ENCODE results near the gene TMEM161A. TPM values are rescaled to one million over a fixed set of nuclear protein-coding genes. Genes with fewer than 3 reads are reported as not detected.

Gene TMEM161A
- total RNA-seq, 4 donors from 2014 or later = 16.7 to 24.5 (median 20.1) TPM

DNA sequence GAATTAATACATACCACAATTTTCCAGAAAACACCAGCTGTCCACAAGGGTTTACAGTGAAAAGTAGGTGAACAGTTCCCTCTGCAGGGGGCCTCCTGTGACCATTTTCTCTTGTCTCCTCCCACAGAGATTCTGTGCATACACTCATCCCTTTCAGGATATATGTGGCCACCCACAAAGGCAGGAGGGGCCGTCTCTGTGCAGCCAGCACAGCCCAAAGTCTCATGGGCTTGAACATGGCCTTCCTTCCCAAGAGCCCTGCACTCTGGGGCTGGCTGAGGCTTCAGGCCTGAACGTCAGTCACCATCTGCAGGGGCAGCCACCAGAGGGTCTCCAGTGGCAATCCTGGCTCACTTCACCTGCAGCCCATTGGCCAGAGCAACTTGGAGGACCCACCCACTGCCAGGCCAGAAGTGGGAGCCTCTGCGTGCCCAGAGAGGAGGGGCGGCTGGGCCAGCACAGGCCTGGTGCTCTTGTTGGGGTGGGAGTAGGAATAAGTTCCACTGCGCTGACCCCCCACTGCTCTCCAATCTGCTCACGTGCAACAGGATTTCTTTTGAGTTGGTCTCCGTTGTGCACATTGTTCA, 25.1 kb downstream of the TMEM161A start:
- Histone ChIP-seq H3K27me3 (peaks cover 14% of the 10 kb centered on the region), H3K36me3 (peaks cover 0 to 9% of the 10 kb centered on the region in 2 donors), H3K9me3 (no peaks in the 10 kb centered on the region), H3K27ac (no peak overlapping the region), H3K4me3 (no peak overlapping the region), H3K4me1 (peaks cover 0 to 13% (median 3%) of the 10 kb centered on the region in 3 donors)
- TF ChIP-seq POLR2A (IDR thresholded peaks at IDR 0.05) = no peak
- TF ChIP-seq POLR2AphosphoS5 (IDR thresholded peaks at IDR 0.05) = no peak
- no peak for TF ChIP-seq EP300 (IDR thresholded peaks at IDR 0.05)
- TF ChIP-seq, protein P1, sequence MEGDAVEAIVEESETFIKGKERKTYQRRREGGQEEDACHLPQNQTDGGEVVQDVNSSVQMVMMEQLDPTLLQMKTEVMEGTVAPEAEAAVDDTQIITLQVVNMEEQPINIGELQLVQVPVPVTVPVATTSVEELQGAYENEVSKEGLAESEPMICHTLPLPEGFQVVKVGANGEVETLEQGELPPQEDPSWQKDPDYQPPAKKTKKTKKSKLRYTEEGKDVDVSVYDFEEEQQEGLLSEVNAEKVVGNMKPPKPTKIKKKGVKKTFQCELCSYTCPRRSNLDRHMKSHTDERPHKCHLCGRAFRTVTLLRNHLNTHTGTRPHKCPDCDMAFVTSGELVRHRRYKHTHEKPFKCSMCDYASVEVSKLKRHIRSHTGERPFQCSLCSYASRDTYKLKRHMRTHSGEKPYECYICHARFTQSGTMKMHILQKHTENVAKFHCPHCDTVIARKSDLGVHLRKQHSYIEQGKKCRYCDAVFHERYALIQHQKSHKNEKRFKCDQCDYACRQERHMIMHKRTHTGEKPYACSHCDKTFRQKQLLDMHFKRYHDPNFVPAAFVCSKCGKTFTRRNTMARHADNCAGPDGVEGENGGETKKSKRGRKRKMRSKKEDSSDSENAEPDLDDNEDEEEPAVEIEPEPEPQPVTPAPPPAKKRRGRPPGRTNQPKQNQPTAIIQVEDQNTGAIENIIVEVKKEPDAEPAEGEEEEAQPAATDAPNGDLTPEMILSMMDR (IDR thresholded peaks at IDR 0.05) = no peak
- no peak for ATAC-seq
- 57% methylated on average over 1 of the region's 7 CpGs; no CpG with 5 or more reads in 1 of the 2 donors for WGBS, 2 donors (ENCODE audit: low coverage in 1 of 2)

DNA sequence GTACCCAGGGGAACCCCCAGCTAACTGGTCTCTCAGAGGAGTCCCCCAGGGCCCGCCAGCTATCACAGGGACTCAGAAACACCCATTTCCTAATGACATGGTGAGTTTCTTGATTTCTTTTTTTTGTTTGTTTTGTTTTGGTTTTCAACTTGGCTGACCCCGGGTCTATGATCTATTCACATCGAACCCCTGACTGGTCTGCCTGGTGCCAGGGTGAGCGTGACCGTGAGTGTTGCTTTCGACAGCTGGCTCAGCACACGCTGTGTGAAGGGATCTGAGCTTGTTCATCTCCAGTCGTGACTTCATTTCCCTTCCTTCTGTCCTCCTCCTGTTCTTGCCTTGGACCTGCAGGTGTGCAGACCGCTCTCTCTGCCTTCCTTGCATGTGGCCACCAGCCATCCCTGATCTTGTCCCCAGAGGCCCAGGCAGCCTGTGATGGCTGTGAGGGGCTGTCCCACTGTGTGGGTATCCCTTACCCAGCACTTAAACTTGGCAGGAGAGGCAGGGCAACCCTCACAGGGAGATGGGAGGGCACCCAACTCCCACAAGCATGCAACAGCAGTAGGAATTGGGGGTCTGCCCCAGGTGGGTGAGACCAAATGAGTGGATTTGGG, 26.2 kb downstream of the TMEM161A start:
- Histone ChIP-seq H3K4me1 (peaks cover 0 to 13% (median 3%) of the 10 kb centered on the region in 3 donors), H3K4me3 (no peak overlapping the region), H3K27ac (no peak overlapping the region), H3K27me3 (peaks cover 14% of the 10 kb centered on the region), H3K9me3 (no peaks in the 10 kb centered on the region), H3K36me3 (peaks cover 0 to 20% of the 10 kb centered on the region in 2 donors)
- ATAC-seq = no peak
- WGBS, 2 donors (ENCODE audit: low coverage in 1 of 2) = 51 to 83% methylated on average over 2 to 8 of the region's 9 CpGs
- TF ChIP-seq EP300 (IDR thresholded peaks at IDR 0.05) = no peak

DNA sequence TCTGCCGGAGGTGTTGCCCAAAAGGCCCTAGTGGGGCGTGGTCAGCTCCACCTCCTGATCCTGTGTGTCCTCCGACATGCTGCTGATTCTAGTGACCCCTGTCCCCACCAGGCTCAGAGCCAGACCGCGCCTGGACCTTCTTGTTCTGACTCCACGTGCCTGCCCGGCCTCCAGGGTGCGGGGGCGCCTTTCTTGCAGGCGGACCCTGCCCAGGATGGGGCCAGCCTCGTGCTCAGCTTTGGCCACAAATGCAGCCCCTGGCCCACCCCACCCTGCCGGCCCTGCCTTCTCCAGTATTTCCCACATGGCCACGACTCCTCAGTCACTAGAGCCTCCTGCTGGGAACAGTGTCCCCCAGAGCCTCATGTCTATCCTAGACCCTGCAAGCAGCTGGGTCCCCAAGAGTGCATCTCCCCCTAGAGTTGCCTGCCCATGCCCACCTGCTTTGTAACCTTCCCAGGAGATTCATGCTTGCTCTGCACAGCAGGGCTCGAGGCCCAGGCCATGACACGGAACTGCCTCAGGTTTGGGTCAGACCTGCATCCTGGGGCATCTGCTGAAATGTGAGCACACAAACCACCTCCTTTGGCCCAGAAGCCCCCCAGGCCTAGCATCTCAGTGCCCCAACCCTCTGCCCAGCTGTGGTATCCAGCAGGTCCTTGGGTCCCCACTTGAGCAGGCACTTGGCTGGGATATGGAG, 27.0 kb downstream of the TMEM161A start:
- TF ChIP-seq EP300 (IDR thresholded peaks at IDR 0.05) (no peak), POLR2AphosphoS5 (IDR thresholded peaks at IDR 0.05) (no peak), POLR2A (IDR thresholded peaks at IDR 0.05) (no peak)
- TF ChIP-seq, protein P1 (IDR thresholded peaks at IDR 0.05) = no peak
- 72% methylated on average over 3 of the region's 15 CpGs; no CpG with 5 or more reads in 1 of the 2 donors for WGBS, 2 donors (ENCODE audit: low coverage in 1 of 2)
- Histone ChIP-seq H3K4me3 (no peak overlapping the region), H3K9me3 (no peaks in the 10 kb centered on the region), H3K4me1 (peaks cover 0 to 13% (median 3%) of the 10 kb centered on the region in 3 donors), H3K27me3 (peaks cover 14% of the 10 kb centered on the region), H3K27ac (no peak overlapping the region), H3K36me3 (peaks cover 0 to 21% of the 10 kb centered on the region in 2 donors)
- ATAC-seq = no peak

DNA sequence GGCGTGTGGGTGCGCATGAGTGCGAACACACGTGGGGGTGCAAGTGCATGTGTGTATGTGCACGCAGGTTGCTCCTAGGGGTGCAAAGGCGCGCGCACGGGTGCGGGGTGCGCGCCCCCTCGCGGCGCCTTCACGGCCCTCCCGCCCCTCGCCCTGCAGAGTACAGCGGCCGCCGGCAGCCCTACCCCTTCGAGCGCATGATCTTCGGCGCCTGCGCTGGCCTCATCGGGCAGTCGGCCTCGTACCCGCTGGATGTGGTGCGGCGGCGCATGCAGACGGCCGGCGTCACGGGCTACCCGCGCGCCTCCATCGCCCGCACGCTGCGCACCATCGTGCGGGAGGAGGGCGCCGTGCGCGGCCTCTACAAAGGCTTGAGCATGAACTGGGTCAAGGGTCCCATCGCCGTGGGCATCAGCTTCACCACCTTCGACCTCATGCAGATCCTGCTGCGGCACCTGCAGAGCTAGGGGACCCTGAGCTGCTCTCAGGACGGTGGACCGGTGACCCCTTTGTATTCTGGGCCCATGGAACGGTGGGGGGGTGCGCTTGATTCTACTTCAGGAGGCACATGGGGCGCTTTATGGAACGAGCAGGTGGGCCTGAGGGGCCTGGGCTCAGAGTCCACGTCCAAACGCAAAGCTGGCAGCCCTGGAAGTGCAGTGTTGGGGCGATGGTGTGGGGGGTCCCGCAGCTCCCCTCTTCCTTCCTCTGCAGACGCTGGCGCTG, 27.7 kb downstream of the TMEM161A start:
- Histone ChIP-seq H3K4me1 (peaks cover 0 to 20% (median 3%) of the 10 kb centered on the region in 3 donors), H3K4me3 (peak overlapping the region in 1 of 2 donors; percentile 12), H3K9me3 (no peaks in the 10 kb centered on the region), H3K36me3 (peaks cover 0 to 21% of the 10 kb centered on the region in 2 donors), H3K27ac (no peak overlapping the region), H3K27me3 (peaks cover 14% of the 10 kb centered on the region)
- ATAC-seq = no peak
- TF ChIP-seq, protein P1 (IDR thresholded peaks at IDR 0.05) = peak in 1 of 4 experiments; percentile 51
- no peak for TF ChIP-seq POLR2AphosphoS5 (IDR thresholded peaks at IDR 0.05)
- 30 to 33% methylated on average over 1 to 12 of the region's 66 CpGs for WGBS, 2 donors (ENCODE audit: low coverage in 1 of 2)

DNA sequence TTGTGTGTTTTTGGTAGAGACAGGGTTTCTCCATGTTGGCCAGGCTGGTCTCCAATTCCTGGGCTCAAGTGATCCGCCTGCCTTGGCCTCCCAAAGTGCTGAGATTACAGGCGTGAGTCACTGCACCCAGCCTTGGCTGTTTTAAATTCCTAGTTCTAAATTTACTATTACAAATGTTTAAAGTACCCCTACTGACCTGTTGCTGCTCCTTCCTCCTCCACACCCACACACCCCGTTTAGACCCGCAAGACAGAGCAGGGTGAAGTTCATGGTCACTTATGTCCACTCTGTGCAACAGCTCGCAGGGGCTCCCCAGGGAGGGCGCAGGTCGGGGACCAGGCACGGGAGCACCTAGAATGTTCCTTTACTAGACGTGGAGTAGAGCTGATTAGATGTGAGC, 28.7 kb downstream of the TMEM161A start:
- TF ChIP-seq, protein P1 (IDR thresholded peaks at IDR 0.05) = no peak
- no peak for TF ChIP-seq EP300 (IDR thresholded peaks at IDR 0.05)
- TF ChIP-seq POLR2A (IDR thresholded peaks at IDR 0.05) = no peak
- TF ChIP-seq POLR2AphosphoS5 (IDR thresholded peaks at IDR 0.05) = no peak
- Histone ChIP-seq H3K27me3 (peaks cover 10% of the 10 kb centered on the region), H3K36me3 (peaks cover 0 to 21% of the 10 kb centered on the region in 2 donors), H3K4me3 (no peak overlapping the region), H3K27ac (no peak overlapping the region), H3K4me1 (peaks cover 0 to 29% (median 3%) of the 10 kb centered on the region in 3 donors), H3K9me3 (no peaks in the 10 kb centered on the region)
- WGBS, 2 donors (ENCODE audit: low coverage in 1 of 2) = 53 to 86% methylated on average over 3 to 4 of the region's 9 CpGs
- no peak for ATAC-seq

Data from gastroesophageal sphincter (tissue), 4 donors.